ENCODE results near the gene ATP6V1B1.

DNA sequence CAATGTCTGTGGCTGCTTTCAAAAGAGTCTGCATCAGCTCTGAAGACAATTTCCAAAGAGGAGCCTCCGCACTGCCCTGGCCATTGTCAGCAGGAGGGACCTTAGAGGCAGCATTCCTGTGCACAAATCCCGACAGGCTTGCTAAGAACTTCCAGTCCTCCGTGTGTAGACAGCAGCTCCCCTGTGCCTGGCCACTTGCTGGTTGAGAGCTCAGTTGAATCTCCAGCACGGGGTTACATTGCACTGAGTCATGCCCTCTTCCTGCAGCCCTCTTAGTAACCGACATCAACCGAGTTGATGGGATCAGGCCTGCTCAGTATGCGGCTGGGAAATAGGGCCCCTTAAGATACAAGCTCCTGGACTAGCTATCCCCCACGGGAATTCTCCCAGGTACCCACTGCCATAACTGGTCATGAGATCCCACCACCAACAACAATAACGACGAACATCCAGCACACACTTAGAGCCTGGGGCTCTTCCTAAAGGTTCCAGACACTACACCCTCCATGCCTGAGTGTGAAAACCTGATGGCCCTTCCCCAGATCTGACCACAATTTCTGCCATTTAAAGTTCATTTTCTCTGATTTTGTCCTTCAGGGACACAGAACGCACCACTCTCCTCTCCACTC, 12.0 kb downstream of the ATP6V1B1 start:
- TF ChIP-seq, protein P1, sequence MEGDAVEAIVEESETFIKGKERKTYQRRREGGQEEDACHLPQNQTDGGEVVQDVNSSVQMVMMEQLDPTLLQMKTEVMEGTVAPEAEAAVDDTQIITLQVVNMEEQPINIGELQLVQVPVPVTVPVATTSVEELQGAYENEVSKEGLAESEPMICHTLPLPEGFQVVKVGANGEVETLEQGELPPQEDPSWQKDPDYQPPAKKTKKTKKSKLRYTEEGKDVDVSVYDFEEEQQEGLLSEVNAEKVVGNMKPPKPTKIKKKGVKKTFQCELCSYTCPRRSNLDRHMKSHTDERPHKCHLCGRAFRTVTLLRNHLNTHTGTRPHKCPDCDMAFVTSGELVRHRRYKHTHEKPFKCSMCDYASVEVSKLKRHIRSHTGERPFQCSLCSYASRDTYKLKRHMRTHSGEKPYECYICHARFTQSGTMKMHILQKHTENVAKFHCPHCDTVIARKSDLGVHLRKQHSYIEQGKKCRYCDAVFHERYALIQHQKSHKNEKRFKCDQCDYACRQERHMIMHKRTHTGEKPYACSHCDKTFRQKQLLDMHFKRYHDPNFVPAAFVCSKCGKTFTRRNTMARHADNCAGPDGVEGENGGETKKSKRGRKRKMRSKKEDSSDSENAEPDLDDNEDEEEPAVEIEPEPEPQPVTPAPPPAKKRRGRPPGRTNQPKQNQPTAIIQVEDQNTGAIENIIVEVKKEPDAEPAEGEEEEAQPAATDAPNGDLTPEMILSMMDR (IDR thresholded peaks at IDR 0.05): no peak
- no peak for TF ChIP-seq EP300 (IDR thresholded peaks at IDR 0.05)
- no peak for TF ChIP-seq POLR2AphosphoS5 (IDR thresholded peaks at IDR 0.05)

All from sigmoid colon (tissue), 4 donors.